Kidney (tissue), 2 donors: ENCODE data around the gene GAN. TPM values are rescaled to one million over a fixed set of nuclear protein-coding genes. Genes with fewer than 3 reads are reported as not detected.

ENCODE experiments used
- polyA plus RNA-seq: library from polyadenylated mRNA; stranded (reverse); fragments of 350-450 nt; fragmentation: Illumina TruSeq; extraction: RNeasy Lipid Tissue Mini Kit (QIAGEN cat#74804); gene quantifications from one replicate; pipeline ENCODE4 v1.2.3, GENCODE V29; 2014; ENCODE audit warnings: low read depth, low replicate concordance; ENCODE audit not compliant: insufficient read depth
- total RNA-seq: library from RNA; stranded (reverse); fragmentation: NEBNext Ultra II Directional; extraction: Animal tissue kit (Norgen Biotek cat#: 25700); gene quantifications from one replicate; pipeline ENCODE4 v1.2.1, GENCODE V29; 2021
- donor health status: DM: yes; HTN: yes; CAD: no.

GAN gene
- total and polyA plus RNA-seq, 2 donors from 2014 or later, result 0.60 to 7.7 TPM

Other genes with a start within 250 kb of the GAN start
- 1.7 TPM for gene C16orf46, start 237.7 kb upstream of the GAN start, total RNA-seq
- gene C16orf46, start 237.7 kb upstream of the GAN start, polyA plus RNA-seq, result 0.47 TPM
- gene GCSH, start 218.6 kb upstream of the GAN start, total RNA-seq, result 37.9 TPM
- gene GCSH, start 218.6 kb upstream of the GAN start, polyA plus RNA-seq, result 129 TPM
- 3.0 TPM for gene BCO1, start 76.3 kb upstream of the GAN start, total RNA-seq
- 1.4 TPM for gene BCO1, start 76.3 kb upstream of the GAN start, polyA plus RNA-seq
- 65.7 TPM for gene CMIP, start 129.8 kb downstream of the GAN start, total RNA-seq
- 16.6 TPM for gene CMIP, start 129.8 kb downstream of the GAN start, polyA plus RNA-seq